Testis (tissue), 3 donors: Measurements from ENCODE around the gene BTN1A1. TPM values are rescaled to one million over a fixed set of nuclear protein-coding genes. Genes with fewer than 3 reads are reported as not detected.

Experiments used
- DNase-seq: peaks from one replicate; pipeline ENCODE4 v3.0.0-alpha.2; 2019
- H3K27ac ChIP-seq, 2 donors: fragments of 200-600 bp; sonication (generic); one replicate each; pipeline ENCODE4 v1.5.1; 2019
- H3K27me3 ChIP-seq: fragments of 200-600 bp; sonication (generic); one replicate; pipeline ENCODE4 v1.5.1; 2019
- H3K36me3 ChIP-seq: fragments of 200-600 bp; sonication (generic); one replicate; pipeline ENCODE4 v1.5.1; 2017; ENCODE audit warnings: low read depth; ENCODE audit errors: missing control alignments
- H3K4me1 ChIP-seq: fragments of 200-600 bp; sonication (generic); one replicate; pipeline ENCODE4 v1.5.1; 2019
- H3K4me3 ChIP-seq, 2 donors: fragments of 200-600 bp; sonication (generic); one replicate each; pipeline ENCODE4 v1.5.1; 2017 to 2019
- H3K9me3 ChIP-seq: fragments of 200-600 bp; sonication (generic); one replicate; pipeline ENCODE4 v1.5.1; 2017
- POLR2A ChIP-seq: fragments of 450-650 bp; IDR thresholded peaks from one replicate; pipeline ENCODE4 v1.6.1; 2017; ENCODE audit warnings: antibody characterized with exemption, mild to moderate bottlenecking, moderate library complexity
- WGBS, 2 donors: methylation state at CpG; one replicate each; pipeline ENCODE4 v1.1.5; 2018; 5-methylcytosine and 5-hydroxymethylcytosine counted together
- intact Hi-C: fragments of 100-400 bp; cut with DNase I; formaldehyde crosslinking; loops from one replicate; pipeline ENCODE4 v1.15.1; 2023; ENCODE audit warnings: low total_unique reads
- polyA plus RNA-seq: library from polyadenylated mRNA; stranded (reverse); fragments of 350-450 nt; fragmentation: Illumina TruSeq; extraction: RNeasy Lipid Tissue Mini Kit (QIAGEN cat#74804); gene quantifications from one replicate; pipeline ENCODE4 v1.2.3, GENCODE V29; 2014; ENCODE audit warnings: low read depth, low replicate concordance; ENCODE audit not compliant: insufficient read depth
- total RNA-seq, 2 donors: library from RNA; depleted of rRNA; stranded (reverse); fragments of >200 nt; gene quantifications; one replicate each; pipeline ENCODE4 v1.2.3, GENCODE V29; 2016
- TF ChIP-seq, protein P1 (sequence below), 3 experiments: fragments of 450-650 bp in 2 of 3; fragments of 200-600 bp in 1 of 3; sonication (generic) in 1 of 3; IDR thresholded peaks; one replicate each; pipeline ENCODE4 v1.5.1; 2016 to 2019; ENCODE audit warnings: antibody characterized with exemption in 3 of 3, mild to moderate bottlenecking in 2 of 3, moderate library complexity in 1 of 3

The BTN1A1 gene
- total and polyA plus RNA-seq, 3 donors from 2014 or later = 0.30 to 0.31 (median 0.31) TPM

- DNase-seq = no peak
- 88 to 91% methylated on average over 5 of the region's 5 CpGs for WGBS, 2 donors
- no peaks in the 10 kb centered on the region for H3K9me3 ChIP-seq
- intact Hi-C loops = no loop called here
- TF ChIP-seq, protein P1, sequence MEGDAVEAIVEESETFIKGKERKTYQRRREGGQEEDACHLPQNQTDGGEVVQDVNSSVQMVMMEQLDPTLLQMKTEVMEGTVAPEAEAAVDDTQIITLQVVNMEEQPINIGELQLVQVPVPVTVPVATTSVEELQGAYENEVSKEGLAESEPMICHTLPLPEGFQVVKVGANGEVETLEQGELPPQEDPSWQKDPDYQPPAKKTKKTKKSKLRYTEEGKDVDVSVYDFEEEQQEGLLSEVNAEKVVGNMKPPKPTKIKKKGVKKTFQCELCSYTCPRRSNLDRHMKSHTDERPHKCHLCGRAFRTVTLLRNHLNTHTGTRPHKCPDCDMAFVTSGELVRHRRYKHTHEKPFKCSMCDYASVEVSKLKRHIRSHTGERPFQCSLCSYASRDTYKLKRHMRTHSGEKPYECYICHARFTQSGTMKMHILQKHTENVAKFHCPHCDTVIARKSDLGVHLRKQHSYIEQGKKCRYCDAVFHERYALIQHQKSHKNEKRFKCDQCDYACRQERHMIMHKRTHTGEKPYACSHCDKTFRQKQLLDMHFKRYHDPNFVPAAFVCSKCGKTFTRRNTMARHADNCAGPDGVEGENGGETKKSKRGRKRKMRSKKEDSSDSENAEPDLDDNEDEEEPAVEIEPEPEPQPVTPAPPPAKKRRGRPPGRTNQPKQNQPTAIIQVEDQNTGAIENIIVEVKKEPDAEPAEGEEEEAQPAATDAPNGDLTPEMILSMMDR (IDR thresholded peaks at IDR 0.05) = no peak
- TF ChIP-seq POLR2A = no peak
- no peaks in the 10 kb centered on the region for H3K36me3 ChIP-seq
- H3K4me3 ChIP-seq = no peak overlapping the region
- H3K27me3 ChIP-seq = no peaks in the 10 kb centered on the region
- no peaks in the 10 kb centered on the region for H3K4me1 ChIP-seq
- H3K27ac ChIP-seq = no peak overlapping the region
Measured at GRCh38 chr6:26486358-26486757, 13.7 kb upstream of the BTN1A1 start.

- Histone ChIP-seq H3K27me3 (no peaks in the 10 kb centered on the region), H3K4me3 (no peak overlapping the region), H3K4me1 (no peaks in the 10 kb centered on the region), H3K27ac (no peak overlapping the region), H3K36me3 (no peaks in the 10 kb centered on the region), H3K9me3 (no peaks in the 10 kb centered on the region)
- intact Hi-C loops = no loop called here
- 88% methylated on average over 1 of the region's 1 CpG for WGBS, 2 donors
- no peak for DNase-seq
- TF ChIP-seq POLR2A = no peak
- TF ChIP-seq, protein P1 (IDR thresholded peaks at IDR 0.05) = no peak
Measured at GRCh38 chr6:26487466-26487865, 12.6 kb upstream of the BTN1A1 start.

DNA sequence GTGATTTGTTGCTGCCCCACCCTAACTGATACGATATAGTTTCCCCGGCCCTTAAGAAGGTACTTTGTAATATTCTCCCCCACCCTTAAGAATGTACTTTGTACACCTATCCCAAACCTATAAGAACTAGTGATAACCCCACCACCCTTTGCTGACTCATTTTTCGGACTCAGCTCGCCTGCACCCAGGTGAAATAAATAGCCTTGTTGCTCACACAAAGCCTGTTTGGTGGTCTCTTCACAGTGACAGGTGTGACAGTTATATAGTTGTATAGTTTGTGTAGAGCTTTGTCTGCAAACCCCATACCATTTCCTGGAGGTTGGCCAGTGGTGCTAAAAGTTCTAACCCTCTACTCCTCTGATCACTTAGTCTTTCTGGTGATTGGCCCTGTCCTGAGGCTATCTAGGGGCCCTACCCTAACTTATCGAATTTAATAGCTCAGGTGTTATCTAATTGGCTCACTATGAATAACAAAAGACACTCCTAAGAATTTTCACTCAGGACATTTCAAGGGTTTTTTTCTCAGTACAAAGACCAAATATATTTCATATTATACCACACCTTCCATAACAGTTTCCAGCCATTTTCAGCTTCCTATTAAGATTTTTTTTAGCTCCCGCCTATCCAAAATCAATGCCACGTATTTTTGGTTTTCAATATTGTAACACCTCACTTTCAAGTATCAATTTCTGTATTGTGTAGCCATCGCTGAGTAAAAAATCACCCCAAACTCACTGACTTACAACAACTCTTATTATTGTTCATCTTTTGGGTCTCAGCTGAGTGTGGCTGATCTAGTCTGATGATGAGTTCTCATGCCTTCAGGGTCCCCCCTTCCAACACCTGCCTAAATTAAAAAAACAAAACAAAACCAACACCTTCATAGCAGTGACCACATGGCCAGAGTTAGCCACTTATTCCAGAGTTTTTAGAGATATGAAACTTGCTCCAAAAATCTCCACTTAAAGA is 9.8 kb upstream of the BTN1A1 start:
- no peak for DNase-seq
- Histone ChIP-seq H3K4me3 (no peak overlapping the region), H3K4me1 (no peaks in the 10 kb centered on the region), H3K27ac (no peak overlapping the region), H3K9me3 (no peaks in the 10 kb centered on the region), H3K36me3 (no peaks in the 10 kb centered on the region), H3K27me3 (no peaks in the 10 kb centered on the region)
- no peak for TF ChIP-seq POLR2A
- TF ChIP-seq, protein P1 (IDR thresholded peaks at IDR 0.05) = no peak
- 91% methylated on average over 8 of the region's 8 CpGs for WGBS, 2 donors
- intact Hi-C loops = no loop called here

DNA sequence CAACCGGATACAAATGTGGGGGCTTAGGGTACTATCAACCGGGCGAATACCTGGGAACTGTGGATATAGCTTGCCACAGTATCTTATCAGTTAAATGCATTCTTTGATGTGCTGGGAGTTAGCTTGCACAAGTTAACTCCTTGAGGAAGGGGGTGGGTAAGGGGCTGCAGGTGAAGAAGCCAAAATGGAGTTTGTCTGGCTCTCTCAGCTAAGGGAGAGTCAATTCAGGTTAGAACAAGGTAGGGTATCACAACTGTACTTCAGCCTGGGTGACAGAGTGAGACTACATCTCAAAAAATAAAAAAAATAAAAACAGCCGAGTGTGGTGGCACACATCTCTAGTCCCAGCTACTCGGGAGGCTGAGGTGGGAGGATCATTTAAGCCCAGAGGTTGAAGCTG is 8.5 kb upstream of the BTN1A1 start:
- intact Hi-C loops = no loop called here
- TF ChIP-seq POLR2A = no peak
- TF ChIP-seq, protein P1 (IDR thresholded peaks at IDR 0.05) = no peak
- H3K27me3 ChIP-seq = no peaks in the 10 kb centered on the region
- H3K4me1 ChIP-seq = no peaks in the 10 kb centered on the region
- DNase-seq = no peak
- no peaks in the 10 kb centered on the region for H3K36me3 ChIP-seq
- H3K27ac ChIP-seq = no peak overlapping the region
- H3K9me3 ChIP-seq = no peaks in the 10 kb centered on the region
- H3K4me3 ChIP-seq = no peak overlapping the region
- WGBS, 2 donors = 53 to 75% methylated on average over 5 of the region's 5 CpGs

- H3K4me3 ChIP-seq = no peak overlapping the region
- no peak for DNase-seq
- H3K36me3 ChIP-seq = no peaks in the 10 kb centered on the region
- intact Hi-C loops = no loop called here
- TF ChIP-seq, protein P1 (IDR thresholded peaks at IDR 0.05) = peak in 1 of 3 experiments; percentile 18
- no peak for TF ChIP-seq POLR2A
- 78 to 85% methylated on average over 2 of the region's 2 CpGs for WGBS, 2 donors
- peak overlapping the region in 1 of 2 donors; percentile 55 for H3K27ac ChIP-seq
- H3K4me1 ChIP-seq = no peaks in the 10 kb centered on the region
- H3K9me3 ChIP-seq = no peaks in the 10 kb centered on the region
- no peaks in the 10 kb centered on the region for H3K27me3 ChIP-seq
Measured at GRCh38 chr6:26493258-26493657, 6.8 kb upstream of the BTN1A1 start.
